Motor neuron (in vitro differentiated cells): ENCODE measurements around the gene MED14. TPM values are rescaled to one million over a fixed set of nuclear protein-coding genes. Genes with fewer than 3 reads are reported as not detected.
A peak's percentile ranks its signal among the peaks of the same experiment; 100 is the strongest.
"Not testable (repeated sequence)": the region's sequence is repeated elsewhere in the genome, so short reads cannot be mapped to it uniquely, and the experiment has no call there.

Source experiments
- ATAC-seq, 8 experiments: fragments of 200-7000 bp; cut with Tn5 transposase; replicated peaks in 6 of 8; 2 replicates each; pipeline ENCODE4 v1.8.0; 2021; ENCODE audit warnings: mild to moderate bottlenecking in 8 of 8, moderate library complexity in 8 of 8
- H3K27ac ChIP-seq, 2 donors: fragments of 250-450 bp; sonication (Bioruptor Pico); 2 replicates each; pipeline ENCODE4 v1.9.0; 2021; ENCODE audit warnings: antibody characterized with exemption in 2 of 2, mild to moderate bottlenecking in 2 of 2, moderate library complexity in 1 of 2
- H3K4me1 ChIP-seq, 2 donors: fragments of 250-450 bp; sonication (Bioruptor Pico); replicated peaks in 1 of 2; 2 replicates each; pipeline ENCODE4 v1.6.1; 2021; ENCODE audit warnings: antibody characterized with exemption in 2 of 2, mild to moderate bottlenecking in 2 of 2, moderate library complexity in 1 of 2
- H3K4me3 ChIP-seq, 5 donors: fragments of 250-450 bp; sonication (Bioruptor Pico); 2 replicates each; pipeline ENCODE4 v1.9.0; 2021; ENCODE audit warnings: antibody characterized with exemption in 5 of 5, mild to moderate bottlenecking in 5 of 5, moderate library complexity in 4 of 5
- WGBS, 10 experiments: fragments of 450-650 bp; shearing (Covaris generic); methylation state at CpG; one replicate each; pipeline ENCODE4 v1.0.0; 2022; 5-methylcytosine and 5-hydroxymethylcytosine counted together
- in situ Hi-C, 9 experiments: fragments of 400-800 bp; cut with MboI; loops; one replicate each; pipeline ENCODE4 v1.15.0; 2021; ENCODE audit warnings: low sequenced_read_pairs in 9 of 9, low pct_unique_long_range_greater_than_20kb in 2 of 9; ENCODE audit not compliant: unreplicated experiment in 9 of 9
- total RNA-seq, 8 experiments: library from RNA; unstranded; fragments of 300-600 nt; gene quantifications; 2 replicates each; pipeline versions ENCODE4 v1.2.3 to v1.2.4, GENCODE V29; 2022

Gene MED14
- total RNA-seq: 10 to 100 TPM; 16.7 to 46.0 (median 25.2) TPM

DNA sequence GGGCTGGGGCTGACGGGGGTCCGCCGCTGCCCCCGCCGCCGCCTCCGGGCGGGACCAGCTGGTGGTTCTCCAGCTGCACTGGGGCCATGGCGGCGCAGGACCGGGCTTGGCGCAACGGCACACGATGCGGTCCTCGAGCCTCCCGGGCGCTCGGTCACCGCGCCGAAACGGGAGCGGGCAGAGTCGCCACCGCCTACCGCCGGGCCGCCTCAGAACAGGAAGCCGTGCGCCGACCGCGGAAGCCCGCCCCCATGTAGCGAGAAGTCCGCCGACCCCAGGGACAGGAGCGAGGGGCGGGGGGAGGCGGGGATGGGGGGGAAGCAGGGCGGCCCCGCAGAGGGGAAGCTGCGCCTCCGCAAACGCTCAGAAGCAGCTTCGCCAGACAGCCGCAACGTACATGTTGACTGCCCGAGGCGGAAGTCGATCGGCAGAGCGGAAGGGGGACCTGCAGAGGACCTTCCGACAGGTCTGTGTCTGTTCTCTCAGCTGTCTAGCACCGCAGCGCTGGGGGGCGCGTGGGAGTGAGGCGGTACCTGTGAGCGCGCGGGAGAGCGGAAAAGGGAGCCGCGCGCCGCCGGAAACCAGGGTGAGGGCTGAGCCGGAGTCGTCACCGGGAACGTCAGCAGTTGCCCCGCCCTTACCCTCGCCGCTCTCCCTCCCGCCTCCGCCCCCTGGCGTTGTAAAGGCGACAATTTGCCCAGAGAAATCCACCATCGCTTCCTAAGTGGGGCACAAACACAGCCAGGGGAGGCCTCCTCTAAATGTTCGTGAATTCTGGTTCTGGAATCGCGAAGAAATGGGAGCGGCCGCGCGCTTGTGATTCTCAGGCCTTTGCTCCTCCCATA is at the start of gene MED14:
TSS of gene MED14 (minus strand) at position 218 of the 845 bp plus-strand sequence. CDS start at position 88, 130 bp downstream.
- peak; percentile 88 to 97 (median 96) for ATAC-seq
- H3K4me1 ChIP-seq: peaks cover 4 to 6% of the 10 kb centered on the region in 2 donors
- peak within 1 kb of the TSS; percentile 96 to 99 for H3K27ac ChIP-seq
- in situ Hi-C loops: no loop called here
- 3 to 80% methylated on average over 1 to 7 of the region's 88 CpGs; no CpG with 5 or more reads in 8 of the 10 experiments for WGBS, 10 experiments
- H3K4me3 ChIP-seq: peak within 1 kb of the TSS; percentile 50 to 95 (median 71)

DNA sequence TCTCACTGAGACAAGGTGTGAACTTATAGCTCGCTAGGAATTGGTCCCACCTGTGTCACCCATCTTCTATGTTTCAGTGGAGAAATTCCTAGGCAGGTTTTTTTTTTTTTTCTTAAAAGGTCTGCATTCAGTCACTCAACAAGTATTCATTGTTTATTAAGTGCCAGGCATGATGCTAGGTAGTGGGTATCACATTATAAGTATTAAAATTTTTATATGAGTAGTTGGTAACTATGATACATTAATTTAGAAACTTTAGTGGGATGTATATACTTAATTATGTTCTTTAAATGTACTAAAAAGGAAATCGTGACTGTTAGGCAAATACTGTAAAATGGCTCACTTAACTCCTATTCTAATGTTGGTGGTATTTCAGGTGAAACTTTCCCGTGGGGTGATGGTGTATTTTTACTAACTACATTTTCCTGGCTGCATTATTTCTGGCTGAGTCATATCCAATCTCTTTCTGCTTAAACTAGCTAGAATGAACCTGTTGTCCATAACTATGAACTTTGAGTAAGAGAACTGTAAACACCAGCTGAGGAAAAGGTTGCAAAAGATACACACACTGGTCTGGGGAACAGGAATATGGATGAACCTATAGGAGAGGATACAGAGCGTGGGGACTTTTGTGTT is 49.3 kb upstream of the MED14 start:
- in situ Hi-C loops: no loop called here

DNA sequence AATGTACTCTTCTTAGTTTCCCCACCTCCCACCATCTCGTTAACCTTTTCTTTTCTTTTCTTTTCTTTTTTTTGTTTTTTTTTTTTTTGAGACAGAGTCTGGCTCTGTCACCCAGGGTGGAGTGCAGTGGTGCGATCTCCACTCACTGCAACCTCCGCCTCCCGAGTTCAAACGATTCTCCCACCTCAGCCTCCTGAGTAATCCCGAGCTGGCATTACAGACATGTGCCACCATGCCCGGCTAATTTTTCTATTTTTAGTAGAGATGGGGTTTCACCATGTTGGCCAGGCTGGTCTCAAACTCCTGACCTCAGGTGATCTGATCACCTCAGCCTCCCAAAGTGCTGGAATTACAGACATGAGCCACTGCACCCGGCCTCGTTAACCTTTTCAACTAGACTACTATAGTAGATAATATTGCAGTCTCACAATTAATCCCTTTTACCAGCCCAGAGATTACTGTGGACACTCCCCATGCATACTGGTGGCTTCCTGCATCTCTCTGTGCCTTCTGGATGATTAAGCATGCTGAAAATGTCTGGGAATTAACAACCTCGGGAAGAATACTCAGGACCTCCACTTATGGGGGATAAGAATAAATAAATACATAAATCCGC is 47.4 kb upstream of the MED14 start:
- H3K27ac ChIP-seq, H3K4me3 ChIP-seq, in situ Hi-C loops, ATAC-seq, H3K4me1 ChIP-seq: not testable (repeated sequence)
- 29 to 100% (median 87%) methylated on average over 1 to 10 of the region's 11 CpGs; no CpG with 5 or more reads in 3 of the 10 experiments for WGBS, 10 experiments

More for the DNA sequence above, 49.3 kb upstream of the MED14 start:
- no peaks in the 10 kb centered on the region for H3K4me1 ChIP-seq
- no peak for ATAC-seq
- H3K27ac ChIP-seq: no peak overlapping the region
- no peak overlapping the region for H3K4me3 ChIP-seq
- 0 to 100% (median 73%) methylated on average over 1 to 4 of the region's 4 CpGs; no CpG with 5 or more reads in 4 of the 10 experiments for WGBS, 10 experiments

DNA sequence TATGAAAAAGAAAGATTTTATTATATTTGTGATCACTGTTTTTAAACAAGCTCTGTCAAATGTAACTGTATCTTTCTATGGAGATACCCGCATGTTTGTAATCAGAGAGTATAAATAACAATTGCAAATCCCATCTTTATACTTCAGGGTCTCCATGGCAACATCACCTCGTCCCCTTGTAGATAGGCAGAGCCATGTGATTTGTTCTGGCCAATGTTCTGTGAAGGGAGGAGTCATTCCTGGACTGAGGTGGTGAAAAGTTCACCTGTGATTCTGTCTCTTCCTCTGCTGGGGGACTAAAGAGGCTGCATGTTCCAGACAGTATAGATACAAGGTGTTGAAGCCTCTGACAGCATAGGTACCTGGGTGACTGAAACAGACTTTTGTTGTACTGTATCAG is 45.6 kb upstream of the MED14 start:
- in situ Hi-C loops: no loop called here
- peak in 5 of 8 experiments; percentile 22 to 80 (median 27) for ATAC-seq
- H3K27ac ChIP-seq: no peak overlapping the region
- no peaks in the 10 kb centered on the region for H3K4me1 ChIP-seq
- 42 to 100% (median 80%) methylated on average over 1 to 2 of the region's 2 CpGs; no CpG with 5 or more reads in 3 of the 10 experiments for WGBS, 10 experiments
- H3K4me3 ChIP-seq: no peak overlapping the region

DNA sequence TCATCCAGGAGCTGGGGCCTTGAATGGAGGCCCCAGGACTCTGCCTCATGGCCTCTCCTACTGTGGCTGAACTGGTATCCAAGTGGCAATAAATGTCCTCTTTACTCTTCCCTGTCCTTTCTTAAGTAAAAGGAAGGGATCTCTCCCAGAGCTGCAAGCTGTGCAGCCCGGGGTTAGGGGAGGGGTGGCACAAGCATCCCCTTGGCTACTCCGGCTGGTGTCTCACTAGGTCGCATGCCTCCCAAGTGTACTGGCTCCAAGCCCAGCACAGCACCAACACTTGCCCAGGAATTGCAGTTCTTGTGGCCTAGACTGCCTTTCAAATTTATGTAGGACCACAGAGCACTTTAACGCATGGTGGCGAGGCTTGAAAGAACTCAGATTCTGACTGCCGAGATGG is 44.7 kb upstream of the MED14 start:
- peak in 1 of 8 experiments; percentile 66 for ATAC-seq
- no CpG with 5 or more reads among the region's 6 CpGs for WGBS, 10 experiments
- H3K4me3 ChIP-seq: no peak overlapping the region
- H3K27ac ChIP-seq: no peak overlapping the region
- no peaks in the 10 kb centered on the region for H3K4me1 ChIP-seq
- in situ Hi-C loops: no loop called here

DNA sequence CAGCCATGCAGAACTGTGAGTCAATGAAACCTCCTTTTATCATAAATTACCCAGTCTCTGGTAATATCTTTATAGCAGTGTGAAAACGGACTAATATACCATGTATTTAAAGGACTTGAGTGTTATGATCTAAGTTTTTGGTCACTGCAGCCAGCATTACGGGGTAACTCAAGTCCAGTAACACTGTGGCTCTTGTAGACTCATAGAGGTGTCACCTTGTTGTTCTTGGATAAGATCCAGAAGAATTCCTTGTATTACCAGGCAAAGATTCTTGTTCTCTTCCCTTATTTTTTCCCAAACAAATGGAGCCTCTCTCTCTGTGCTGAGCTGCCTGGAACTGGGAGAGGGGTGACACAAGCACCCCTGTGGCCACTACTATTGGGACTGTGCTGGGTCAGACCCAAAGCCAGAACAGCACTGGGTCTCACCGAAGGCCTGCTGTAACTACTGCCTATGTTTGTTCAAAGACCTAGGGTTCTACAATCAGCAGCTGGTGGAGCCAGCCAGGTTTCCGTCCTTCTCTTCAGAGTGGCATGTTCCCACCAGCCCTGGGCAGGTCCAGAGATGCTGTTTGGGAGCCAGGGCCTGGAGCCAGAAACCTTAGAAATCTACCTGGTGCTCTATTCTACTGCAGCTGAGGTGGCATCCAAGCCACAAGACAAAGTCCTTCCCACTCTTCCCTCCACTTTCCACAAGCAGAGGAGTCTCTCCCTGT is 43.7 kb upstream of the MED14 start:
- ATAC-seq: no peak
- H3K4me3 ChIP-seq: no peak overlapping the region
- H3K27ac ChIP-seq: no peak overlapping the region
- 20 to 100% (median 70%) methylated on average over 1 to 2 of the region's 4 CpGs; no CpG with 5 or more reads in 4 of the 10 experiments for WGBS, 10 experiments
- in situ Hi-C loops: no loop called here
- no peaks in the 10 kb centered on the region for H3K4me1 ChIP-seq

DNA sequence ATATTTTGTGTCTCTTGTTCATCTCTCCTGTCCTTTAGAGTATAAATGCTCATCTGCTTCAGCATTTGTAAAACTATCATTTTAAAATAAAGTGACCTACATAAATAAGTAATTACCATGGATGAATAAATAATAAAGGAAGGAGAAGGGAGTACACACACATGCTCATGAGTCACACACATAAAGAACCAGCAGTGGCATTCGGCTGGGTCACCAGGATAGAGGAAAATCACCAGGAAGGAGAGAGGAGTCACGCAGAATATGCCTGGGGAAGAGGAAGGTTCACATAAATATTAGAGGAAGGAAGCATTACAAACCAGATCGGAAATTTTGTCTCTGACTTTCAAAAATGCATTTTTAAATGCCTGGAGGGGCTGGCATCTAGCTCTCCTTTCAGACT is 38.5 kb upstream of the MED14 start:
- H3K4me3 ChIP-seq: no peak overlapping the region
- H3K4me1 ChIP-seq: no peaks in the 10 kb centered on the region
- H3K27ac ChIP-seq: no peak overlapping the region
- in situ Hi-C loops: no loop called here
- peak; percentile 51 to 94 (median 72) for ATAC-seq
- WGBS, 10 experiments: 0 to 62% (median 10%) methylated on average over 1 to 3 of the region's 3 CpGs; no CpG with 5 or more reads in 4 of the 10 experiments

DNA sequence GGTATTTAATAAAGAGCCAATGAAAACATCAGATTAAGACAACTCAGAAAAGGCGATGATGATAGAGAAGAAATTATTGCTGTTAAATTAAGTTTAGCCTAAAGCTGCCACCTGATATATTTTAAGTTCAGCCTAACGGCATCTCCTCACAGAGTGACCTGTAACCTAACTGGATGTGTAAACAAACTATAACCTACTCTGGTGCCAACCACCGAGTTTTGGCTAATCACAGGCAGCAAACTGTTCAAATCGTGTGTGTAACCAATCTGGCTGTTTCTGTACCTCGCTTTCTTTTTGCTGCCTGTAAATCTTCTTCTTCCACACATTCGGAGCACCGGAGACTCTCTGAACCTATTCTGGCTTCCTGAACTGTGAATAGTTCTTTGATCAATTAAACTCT is 37.8 kb upstream of the MED14 start:
- ATAC-seq: no peak
- whole genome bisulfite sequencing, 10 experiments: 0 to 89% (median 78%) methylated on average over 1 to 7 of the region's 7 CpGs; no CpG with 5 or more reads in 4 of the 10 experiments
- no peaks in the 10 kb centered on the region for H3K4me1 ChIP-seq
- no peak overlapping the region for H3K27ac ChIP-seq
- H3K4me3 ChIP-seq: no peak overlapping the region
- in situ Hi-C loops: no loop called here

DNA sequence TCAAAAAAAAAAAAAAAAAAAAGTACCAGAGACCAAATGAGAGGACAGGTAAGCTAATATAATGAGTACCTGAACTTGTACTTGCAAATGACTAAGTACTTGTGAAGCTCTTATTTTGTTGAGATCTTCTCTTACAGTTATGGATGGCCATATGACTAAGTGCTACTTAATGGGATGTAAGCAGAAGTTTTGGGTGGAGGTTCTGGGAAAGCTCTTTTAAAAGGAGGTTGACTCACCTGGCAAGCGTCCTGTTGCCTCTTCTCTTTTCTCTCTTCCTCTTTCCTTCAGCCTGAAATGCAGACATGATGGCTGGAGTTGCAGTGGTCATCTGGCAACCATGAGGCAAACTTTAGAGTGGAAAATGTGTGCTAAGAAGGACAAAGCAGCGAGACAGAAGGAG is 36.9 kb upstream of the MED14 start:
- WGBS, 10 experiments: 67 to 80% methylated on average over 1 of the region's 2 CpGs; no CpG with 5 or more reads in 8 of the 10 experiments
- Histone ChIP-seq H3K4me1 (no peaks in the 10 kb centered on the region), H3K4me3 (no peak overlapping the region), H3K27ac (no peak overlapping the region)
- in situ Hi-C loops: no loop called here
- peak in 2 of 8 experiments; percentile 59 to 61 for ATAC-seq

DNA sequence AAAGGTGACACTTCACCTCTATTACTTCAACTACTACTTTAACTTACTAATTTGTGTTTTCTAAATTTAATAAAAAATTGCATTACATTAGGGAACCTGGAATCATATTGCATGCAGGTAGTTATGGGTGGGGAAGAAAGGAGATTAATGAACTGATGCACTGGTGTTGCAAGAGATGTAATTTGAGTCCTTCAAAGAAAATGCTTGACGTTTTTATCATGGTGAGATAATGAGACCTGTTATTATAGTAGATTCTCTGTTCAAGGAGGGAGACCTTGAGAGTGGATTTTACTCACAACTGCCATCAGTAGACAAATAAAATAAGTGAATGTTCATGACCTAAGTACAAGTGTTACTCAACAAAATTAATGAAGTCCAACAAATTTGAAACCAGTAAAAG is 26.4 kb upstream of the MED14 start:
- no peaks in the 10 kb centered on the region for H3K4me1 ChIP-seq
- no peak for ATAC-seq
- in situ Hi-C loops: no loop called here
- no peak overlapping the region for H3K4me3 ChIP-seq
- 20 to 67% (median 67%) methylated on average over 1 of the region's 1 CpG; no CpG with 5 or more reads in 6 of the 10 experiments for WGBS, 10 experiments
- H3K27ac ChIP-seq: no peak overlapping the region

DNA sequence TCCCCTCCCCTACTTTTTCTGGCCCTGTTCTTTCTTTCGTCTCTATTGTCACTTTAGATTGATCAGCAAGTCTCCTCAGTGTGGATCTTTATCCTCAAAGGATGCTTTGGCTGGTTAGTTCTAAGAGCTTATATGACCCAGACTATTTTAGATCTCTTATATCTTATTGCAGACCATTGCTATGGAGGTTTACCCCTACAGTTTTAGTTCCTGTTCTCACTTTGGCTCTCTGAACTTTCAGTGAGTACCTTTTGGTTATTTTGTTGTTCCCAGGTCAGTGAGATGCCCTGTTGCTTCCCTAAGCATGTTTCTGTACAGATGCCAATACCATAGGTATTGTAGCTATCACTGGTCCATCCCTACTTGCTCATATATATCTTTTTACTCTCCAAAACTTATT is 24.0 kb upstream of the MED14 start:
- 11 to 83% (median 57%) methylated on average over 1 of the region's 1 CpG; no CpG with 5 or more reads in 5 of the 10 experiments for WGBS, 10 experiments
- no peak for ATAC-seq
- H3K4me3 ChIP-seq: no peak overlapping the region
- in situ Hi-C loops: no loop called here
- no peak overlapping the region for H3K27ac ChIP-seq
- H3K4me1 ChIP-seq: no peaks in the 10 kb centered on the region

DNA sequence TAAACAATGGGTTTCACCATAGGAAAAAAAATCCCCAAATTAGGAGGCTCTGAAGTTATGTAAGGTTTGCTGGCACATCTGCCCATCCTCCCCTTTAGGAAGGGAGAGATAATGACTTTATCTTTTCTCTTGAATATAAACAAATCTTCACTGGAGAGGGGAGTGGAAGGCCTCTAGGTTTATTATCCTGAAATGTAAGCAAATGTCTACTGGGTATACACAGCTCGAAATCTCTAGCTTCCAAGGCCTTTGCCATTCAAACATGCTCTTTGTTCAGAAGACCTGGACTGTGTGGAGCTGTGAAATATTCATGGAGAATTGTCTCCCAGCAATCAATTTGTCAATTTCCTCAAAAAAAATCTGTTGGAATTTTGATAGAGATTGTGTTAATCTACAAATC is 21.7 kb upstream of the MED14 start:
- no peaks in the 10 kb centered on the region for H3K4me1 ChIP-seq
- 0 to 33% methylated on average over 1 of the region's 1 CpG; no CpG with 5 or more reads in 8 of the 10 experiments for WGBS, 10 experiments
- H3K27ac ChIP-seq: no peak overlapping the region
- in situ Hi-C loops: no loop called here
- ATAC-seq: no peak
- no peak overlapping the region for H3K4me3 ChIP-seq
